Erythroblast (primary cell): ENCODE results near the gene CD276.
A peak's percentile ranks its signal among the peaks of the same experiment; 100 is the strongest.
"Not testable (repeated sequence)": the region's sequence is repeated elsewhere in the genome, so short reads cannot be mapped to it uniquely, and the experiment has no call there.

Experiments
- DNase-seq, 2 experiments: peaks; one replicate each; lab custom pipeline; 2025; lab: John Stamatoyannopoulos, UW
- GATA1 ChIP-seq: IDR thresholded peaks from 2 replicates; pipeline ENCODE4 v1.6.1; 2011; ENCODE audit warnings: low read depth, mild to moderate bottlenecking, control low read depth, low read length, moderate library complexity
- POLR2A ChIP-seq: IDR thresholded peaks from 2 replicates; pipeline ENCODE4 v1.6.1; 2011; ENCODE audit warnings: mild to moderate bottlenecking, low read length

Gene CD276

DNA sequence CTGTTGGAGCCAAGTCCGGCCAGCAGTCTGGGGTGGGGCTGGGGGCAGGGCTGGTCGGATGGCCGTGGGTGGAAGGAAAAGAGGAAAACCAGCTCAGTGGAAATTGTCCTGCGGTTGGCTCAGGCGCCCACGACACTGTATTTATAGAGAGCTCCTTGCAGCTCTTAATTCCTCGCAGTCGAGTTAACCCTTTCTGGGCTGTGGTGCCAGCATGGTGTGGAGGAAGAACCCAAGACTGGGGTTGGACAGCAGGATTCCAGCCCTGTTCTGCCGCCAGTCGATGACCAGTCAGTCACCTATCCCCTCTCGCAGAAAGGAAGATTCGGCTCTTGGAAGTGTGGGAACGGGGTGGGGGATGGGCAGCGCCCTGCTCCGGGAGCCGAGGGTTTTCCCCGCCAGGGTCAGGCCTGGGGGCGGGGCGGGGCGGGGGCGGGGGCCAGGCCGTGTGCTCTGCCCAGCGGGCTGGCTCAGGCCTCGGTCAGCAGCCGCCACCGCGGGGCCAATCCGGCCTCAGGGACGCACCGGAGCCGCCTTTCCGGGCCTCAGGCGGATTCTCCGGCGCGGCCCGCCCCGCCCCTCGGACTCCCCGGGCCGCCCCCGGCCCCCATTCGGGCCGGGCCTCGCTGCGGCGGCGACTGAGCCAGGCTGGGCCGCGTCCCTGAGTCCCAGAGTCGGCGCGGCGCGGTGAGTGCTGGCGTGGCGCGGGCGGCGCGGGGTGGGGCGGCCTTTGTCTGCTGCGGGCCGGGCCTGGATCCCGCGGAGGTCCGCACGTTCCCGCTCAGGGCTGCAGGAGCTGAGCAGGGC lies at the start of gene CD276:
TSS of gene CD276 (plus strand) at position 607 of the 804 bp plus-strand sequence. CDS start 15,257 bp downstream, outside the sequence.
- TF ChIP-seq GATA1 (no peak), POLR2A (no peak)
- DNase-seq: peak in 1 of 2 experiments; percentile 10

DNA sequence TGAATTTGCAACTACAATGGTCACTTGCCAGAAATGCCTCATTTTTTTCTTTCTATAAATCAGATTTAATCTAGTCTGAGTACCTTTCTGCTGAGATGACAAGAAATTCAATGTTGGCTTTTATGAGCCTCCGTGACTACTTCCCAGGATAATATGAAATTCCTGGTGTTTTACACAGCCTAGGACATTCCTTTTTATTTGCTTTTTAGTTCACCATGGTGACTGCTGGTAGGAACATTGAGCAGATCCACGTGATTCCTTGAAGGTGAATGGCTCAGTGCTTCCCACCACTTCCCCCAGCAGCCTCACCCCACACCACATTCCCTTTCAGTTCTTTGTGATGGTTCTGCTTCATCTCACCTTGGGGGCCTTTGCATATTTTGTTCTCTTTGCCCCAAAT lies 46.7 kb upstream of the CD276 start:
- no peak for DNase-seq
- TF ChIP-seq POLR2A: no peak
- no peak for TF ChIP-seq GATA1

DNA sequence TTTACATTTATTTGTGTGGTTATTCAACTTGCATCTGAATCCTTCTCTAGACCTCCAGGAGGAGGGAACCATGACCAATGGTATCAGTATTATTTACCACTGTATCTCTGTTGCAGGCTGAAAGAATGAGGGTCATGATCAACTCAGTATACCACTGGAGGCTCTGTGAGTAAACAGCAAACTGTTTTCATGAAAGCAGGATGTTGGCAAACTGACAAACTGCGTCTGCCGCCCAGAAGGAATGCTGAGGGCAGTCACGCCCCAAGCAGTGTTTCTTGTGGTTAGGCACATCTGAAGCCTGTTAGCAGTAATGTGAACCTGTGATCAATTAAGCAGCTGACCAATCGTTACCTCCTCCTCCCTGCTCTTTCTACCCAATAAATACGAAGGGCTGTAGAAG lies 44.7 kb upstream of the CD276 start:
- not testable (repeated sequence) for DNase-seq

DNA sequence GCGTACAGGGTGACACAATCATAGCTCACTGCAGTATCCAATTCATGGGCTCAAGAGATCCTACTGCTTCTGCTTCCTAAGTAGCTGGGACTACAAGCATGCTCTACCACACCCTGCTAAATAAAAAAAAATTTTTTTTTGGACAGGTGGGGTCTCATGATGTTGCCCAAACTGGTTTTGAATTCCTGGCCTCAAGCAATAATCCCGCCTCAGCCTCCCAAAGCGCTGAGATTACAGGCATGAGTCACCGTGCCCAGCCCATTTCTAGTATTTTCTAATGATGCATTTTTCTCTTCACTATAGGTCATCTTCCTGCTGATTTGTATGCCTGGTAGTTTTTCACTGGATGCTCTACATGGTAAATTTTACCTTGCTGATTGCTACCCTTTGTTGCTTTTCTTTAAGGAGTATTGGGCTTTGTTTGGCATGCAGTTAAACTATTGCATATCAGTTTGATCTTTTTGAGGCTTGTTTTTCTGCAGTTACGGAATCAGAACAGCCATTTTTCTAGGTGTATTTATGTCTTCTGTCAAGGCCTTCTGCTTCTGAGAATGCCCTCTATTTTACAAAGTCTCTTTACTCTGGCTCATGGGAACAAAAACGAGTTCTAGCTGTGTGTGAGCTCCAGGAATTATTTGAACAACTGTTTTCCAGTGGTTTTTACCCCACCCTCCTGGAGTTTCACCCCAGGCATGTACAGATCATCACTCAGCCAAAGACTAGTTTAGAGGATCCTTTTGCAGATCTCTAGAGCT lies 36.7 kb upstream of the CD276 start:
- DNase-seq: no peak
- no peak for TF ChIP-seq GATA1
- TF ChIP-seq POLR2A: no peak

DNA sequence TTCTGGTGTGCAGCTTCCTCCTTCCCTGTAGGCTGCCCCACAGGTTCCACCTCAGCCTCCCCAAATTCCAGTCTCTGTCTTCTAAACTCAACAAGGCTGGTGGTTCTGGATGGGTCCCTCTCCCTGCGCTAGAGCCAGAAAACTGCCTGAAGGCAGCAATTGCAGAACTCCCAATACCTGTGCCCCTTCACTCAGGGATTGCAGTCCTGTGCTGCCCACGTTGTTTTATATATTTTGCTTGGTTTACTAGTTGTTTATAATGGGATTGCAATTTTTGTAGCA lies 36.2 kb upstream of the CD276 start:
- no peak for DNase-seq
- TF ChIP-seq GATA1: no peak
- TF ChIP-seq POLR2A: no peak

DNA sequence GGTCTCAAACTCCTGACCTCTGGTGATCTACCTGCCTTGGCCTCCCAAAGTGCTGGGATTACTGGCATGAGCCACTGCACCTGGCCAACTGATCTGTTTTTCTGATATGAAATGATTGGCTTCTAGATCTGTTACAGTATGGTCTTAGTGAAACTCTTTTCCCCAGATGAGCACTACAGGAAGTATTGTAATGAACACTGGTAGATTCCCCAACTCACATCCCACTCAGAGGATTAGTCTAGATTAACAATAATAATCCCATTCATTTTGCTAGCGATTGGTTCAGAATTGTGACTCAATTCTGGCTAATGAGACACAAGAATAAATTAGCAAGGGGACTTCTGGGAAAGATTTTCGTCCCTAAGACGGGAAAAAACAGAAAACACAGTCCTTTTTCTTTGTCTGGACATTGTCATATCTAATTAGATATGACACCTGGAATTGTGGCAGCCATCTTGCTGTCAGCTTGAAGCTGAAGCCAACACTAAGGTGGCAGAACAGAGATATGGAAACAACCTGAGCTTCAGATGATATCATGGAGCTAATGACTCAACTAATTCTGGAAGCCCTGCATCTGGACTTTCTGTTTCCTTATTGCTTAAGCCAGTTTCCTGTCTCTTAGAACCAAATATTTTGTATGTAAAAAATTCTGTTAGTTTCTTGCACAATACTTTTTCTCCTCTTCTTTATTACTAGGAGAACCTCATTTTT lies 33.6 kb upstream of the CD276 start:
- TF ChIP-seq POLR2A (no peak), GATA1 (no peak)
- DNase-seq: no peak

DNA sequence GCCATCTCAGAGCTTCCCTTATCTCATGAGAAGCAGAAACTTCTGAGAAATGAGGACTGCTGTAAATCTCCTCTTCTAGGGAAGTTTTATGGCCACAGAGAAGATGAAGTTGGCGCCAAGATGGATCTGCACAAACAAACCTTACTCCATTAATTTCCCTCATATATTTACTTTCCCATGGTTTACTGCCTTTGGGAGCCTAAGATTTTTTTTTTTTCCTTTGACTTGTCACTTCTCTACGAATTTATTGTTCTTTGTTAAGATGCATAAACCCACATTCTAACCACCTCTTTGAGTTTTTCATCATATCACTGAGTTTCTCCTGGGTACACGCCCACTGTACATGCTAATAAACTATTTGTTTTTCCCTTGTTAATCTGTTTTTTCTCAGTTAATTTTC lies 29.5 kb upstream of the CD276 start:
- no peak for DNase-seq
- TF ChIP-seq POLR2A (no peak), GATA1 (no peak)

DNA sequence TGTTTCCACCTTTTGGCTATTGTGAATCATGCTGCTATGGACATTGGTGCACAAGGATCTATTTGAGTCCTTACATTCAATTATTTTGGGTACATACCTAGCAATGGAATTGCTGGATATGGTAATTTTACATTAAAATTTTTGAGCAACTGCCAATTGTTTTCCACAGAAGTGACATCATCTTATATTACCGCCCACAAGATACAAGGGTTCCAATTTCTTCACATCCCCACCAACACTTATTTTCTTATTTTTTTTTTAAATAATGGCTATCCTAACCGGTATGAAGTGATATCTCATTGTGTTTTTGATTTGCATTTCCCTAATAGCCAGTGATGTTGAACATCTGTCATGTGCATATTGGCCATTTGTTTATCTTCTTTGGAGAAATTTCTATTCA lies 28.5 kb upstream of the CD276 start:
- TF ChIP-seq POLR2A (no peak), GATA1 (no peak)
- no peak for DNase-seq

DNA sequence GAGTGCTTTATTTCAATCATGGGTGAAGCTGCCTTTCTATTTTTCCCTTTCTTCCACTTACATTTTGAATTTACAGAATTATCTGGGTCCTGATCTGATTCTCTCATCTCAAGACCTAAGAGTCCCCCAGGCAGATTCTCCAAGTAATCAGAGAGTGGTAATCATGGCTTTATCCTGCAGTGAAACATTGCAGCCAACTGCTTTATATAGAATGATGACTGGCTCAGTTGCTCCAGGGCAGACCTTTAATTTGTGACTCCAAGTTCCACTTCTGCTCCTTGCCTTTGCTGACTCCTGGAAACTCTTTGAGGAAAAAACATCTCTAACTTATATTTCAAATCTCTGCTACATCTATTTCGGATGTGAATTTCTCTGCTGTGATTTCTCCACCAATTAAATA lies 25.5 kb upstream of the CD276 start:
- TF ChIP-seq POLR2A: no peak
- no peak for TF ChIP-seq GATA1
- DNase-seq: no peak

DNA sequence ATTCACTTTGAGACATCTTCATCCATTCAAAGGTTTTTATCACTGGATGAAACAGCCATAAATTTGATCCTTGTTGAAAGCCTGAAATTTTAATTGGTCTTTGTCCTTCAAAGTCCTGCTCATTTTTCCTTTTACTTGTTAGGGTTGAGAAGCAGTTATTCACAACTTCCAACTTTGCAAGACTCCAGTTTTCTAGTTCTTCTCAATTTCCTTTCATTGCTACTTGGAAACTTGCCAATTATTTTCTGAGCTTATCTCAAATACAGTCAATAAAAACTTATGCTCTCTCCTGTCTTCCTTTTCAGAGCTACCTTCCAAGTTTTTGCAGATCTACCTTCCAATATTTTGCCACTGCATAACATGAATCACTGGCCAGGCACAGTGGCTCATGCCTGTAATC lies 23.7 kb upstream of the CD276 start:
- DNase-seq: peak in 1 of 2 experiments; percentile 3
- TF ChIP-seq GATA1 (no peak), POLR2A (no peak)

DNA sequence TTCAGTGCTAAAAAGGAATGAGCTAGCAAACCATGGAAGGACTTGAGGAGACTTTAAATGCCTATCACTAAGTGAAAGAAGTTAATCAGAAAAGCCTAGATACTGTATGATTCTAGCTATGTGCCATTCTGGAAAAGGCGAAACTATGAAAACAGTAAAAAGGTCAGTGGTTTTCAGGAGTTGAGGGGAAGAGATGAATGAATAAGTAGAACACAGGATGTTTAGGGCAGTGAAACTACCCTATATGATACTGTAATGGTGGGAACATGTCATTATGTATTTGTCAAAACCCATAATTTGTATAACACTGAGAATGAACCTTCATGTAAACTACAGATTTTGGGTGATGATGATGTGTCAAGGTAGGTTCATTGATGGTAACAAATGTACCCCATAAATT lies 9.6 kb upstream of the CD276 start:
- TF ChIP-seq POLR2A (no peak), GATA1 (no peak)
- DNase-seq: no peak

DNA sequence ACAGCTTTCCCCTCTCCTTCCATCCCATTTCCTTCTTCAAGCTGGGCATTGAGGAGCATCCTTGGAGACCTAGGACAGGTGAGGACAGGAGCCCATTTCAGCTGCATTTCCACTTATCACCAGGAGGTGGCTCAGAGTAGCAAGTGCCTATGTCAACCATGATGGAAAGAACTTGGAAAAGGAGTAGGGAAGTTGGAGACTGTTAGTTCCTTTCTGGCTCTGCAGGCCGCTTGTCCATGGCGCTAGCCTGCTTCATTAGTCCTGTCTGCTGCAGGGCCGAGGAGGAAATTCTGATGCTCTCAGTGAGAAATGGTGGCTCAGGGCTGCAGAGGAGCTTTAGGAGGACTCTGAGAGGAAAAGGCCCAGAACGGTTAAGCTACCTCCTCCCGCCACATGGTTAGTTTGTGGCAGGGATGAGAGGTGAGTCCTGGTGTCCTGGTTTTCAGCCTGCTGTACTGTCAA lies 7.0 kb upstream of the CD276 start:
- DNase-seq: peak; percentile 26 to 58
- TF ChIP-seq GATA1 (no peak), POLR2A (no peak)

DNA sequence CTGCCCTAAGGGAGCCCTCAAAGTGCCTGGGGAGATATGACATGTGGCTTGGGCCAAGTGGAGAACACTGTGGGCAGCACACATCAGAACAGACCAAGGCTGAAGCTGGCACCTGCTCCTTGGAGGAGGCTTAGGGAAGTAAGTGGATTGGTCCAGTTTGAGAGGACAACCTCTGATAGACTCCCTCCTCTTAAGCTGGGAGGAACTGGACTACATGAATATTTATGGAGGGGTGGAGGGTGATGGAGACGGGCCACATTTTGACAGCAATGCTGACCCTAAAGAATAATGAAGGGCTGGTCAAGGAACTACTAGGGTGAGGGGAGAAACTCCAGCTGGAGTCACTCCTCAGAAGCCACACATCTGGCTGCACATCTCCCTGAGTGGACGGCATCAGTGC lies 6.5 kb upstream of the CD276 start:
- no peak for DNase-seq
- TF ChIP-seq POLR2A (no peak), GATA1 (no peak)

DNA sequence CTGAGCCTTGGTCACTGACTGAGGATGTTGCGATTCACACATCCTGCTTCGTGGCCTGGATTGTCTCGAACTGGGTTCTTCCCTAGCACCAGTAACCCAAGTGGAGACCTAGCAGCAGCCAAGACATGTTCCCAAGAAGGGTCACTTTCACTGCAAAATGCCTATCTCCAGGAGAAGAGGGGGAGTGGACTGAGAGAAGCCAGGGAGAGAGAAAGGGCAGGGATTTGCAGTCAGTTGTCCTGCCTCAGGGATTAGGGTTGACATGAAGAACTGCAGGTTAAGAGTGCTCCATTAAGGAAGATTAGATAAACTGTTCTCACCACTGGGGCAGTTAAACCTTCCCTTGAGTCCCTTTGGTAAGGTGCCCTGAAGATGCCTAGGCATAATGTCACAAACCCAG lies 5.7 kb upstream of the CD276 start:
- no peak for TF ChIP-seq POLR2A
- no peak for TF ChIP-seq GATA1

More for the DNA sequence above, 5.7 kb upstream of the CD276 start:
- DNase-seq: no peak
